OCI-LY7 (cell line): ENCODE measurements around the gene CABLES1.

Source experiments
- CTCF ChIP-seq: fragments of 200-600 bp; sonication (generic); conservative IDR thresholded peaks from 2 replicates; pipeline ENCODE4 v1.5.1; 2014; ENCODE audit warnings: mild to moderate bottlenecking, antibody characterized with exemption, low read length, moderate library complexity, mixed read lengths
- EZH2phosphoT487 ChIP-seq: fragments of 200-600 bp; sonication (generic); IDR thresholded peaks from 2 replicates; pipeline ENCODE4 v1.6.1; 2018; ENCODE audit warnings: low read depth, borderline replicate concordance, mild to moderate bottlenecking, mixed run types, antibody characterized with exemption, low read length, moderate library complexity, mixed read lengths

DNA sequence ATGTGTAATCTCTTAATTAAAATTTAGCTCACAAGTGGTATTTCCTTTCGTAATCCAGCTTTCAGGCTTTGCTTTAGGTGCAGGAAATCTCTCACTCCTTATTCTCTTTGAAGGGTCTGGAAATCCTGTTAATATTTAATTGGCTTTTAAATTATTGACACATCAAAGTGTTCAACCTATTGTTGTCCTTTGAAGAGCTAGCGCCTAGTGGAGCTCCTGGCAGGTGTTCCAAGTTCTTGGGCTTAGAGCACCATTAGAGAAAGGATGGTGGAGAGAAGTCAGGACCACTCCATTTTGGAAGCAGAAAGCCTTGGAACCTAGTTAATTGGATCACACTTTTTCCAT is 92.4 kb downstream of the CABLES1 start:
- TF ChIP-seq CTCF (no peak), EZH2phosphoT487 (no peak)
